Lung (tissue), 12 donors: ENCODE results near the gene GPC6. TPM values are rescaled to one million over a fixed set of nuclear protein-coding genes. Genes with fewer than 3 reads are reported as not detected.

Source experiments
- ATAC-seq: fragments of 200-7000 bp; cut with Tn5 transposase; one replicate; pipeline ENCODE4 v1.9.1; 2020; ENCODE audit warnings: moderate number of reproducible peaks; ENCODE audit not compliant: insufficient read depth, low FRiP score
- DNase-seq, 3 donors: peaks; one replicate each; pipeline ENCODE4 v3.0.0-alpha.2; 2013 to 2017
- H3K27ac ChIP-seq, 2 donors: one replicate each; pipeline ENCODE4 v1.5.1; 2013; ENCODE audit warnings: mild to moderate bottlenecking in 2 of 2, moderate library complexity in 2 of 2, control low read depth in 1 of 2, inconsistent platforms in 1 of 2, low read depth in 1 of 2, low read length in 1 of 2
- H3K27me3 ChIP-seq, 3 donors: one replicate each; pipeline ENCODE4 v1.5.1; 2013; ENCODE audit warnings: low read length in 2 of 3; ENCODE audit not compliant: control insufficient read depth in 3 of 3, insufficient read depth in 3 of 3
- H3K36me3 ChIP-seq, 4 donors: one replicate each; pipeline ENCODE4 v1.5.1; 2013; ENCODE audit warnings: low read length in 4 of 4, mild to moderate bottlenecking in 1 of 4, moderate library complexity in 1 of 4; ENCODE audit not compliant: control insufficient read depth in 4 of 4, insufficient read depth in 4 of 4
- H3K4me1 ChIP-seq, 5 donors: one replicate each; pipeline ENCODE4 v1.5.1; 2013; ENCODE audit warnings: low read length in 5 of 5, mild to moderate bottlenecking in 2 of 5, moderate library complexity in 1 of 5; ENCODE audit not compliant: control insufficient read depth in 5 of 5, insufficient read depth in 5 of 5
- H3K4me3 ChIP-seq: one replicate; pipeline ENCODE4 v1.5.1; 2013; ENCODE audit warnings: mild to moderate bottlenecking, control low read depth, moderate library complexity
- H3K9ac ChIP-seq, 2 donors: one replicate each; pipeline ENCODE4 v1.5.1; 2013; ENCODE audit warnings: low read length in 2 of 2, control low read depth in 1 of 2; ENCODE audit not compliant: insufficient read depth in 1 of 2
- H3K9me3 ChIP-seq, 4 donors: one replicate each; pipeline ENCODE4 v1.5.1; 2013; ENCODE audit warnings: low read length in 3 of 4, mild to moderate bottlenecking in 1 of 4, moderate library complexity in 1 of 4; ENCODE audit not compliant: control insufficient read depth in 4 of 4, insufficient read depth in 3 of 4
- CTCF ChIP-seq: IDR thresholded peaks from 2 replicates; pipeline ENCODE4 v1.5.1; 2012; ENCODE audit warnings: mild to moderate bottlenecking; ENCODE audit errors: control extremely low read depth, extremely low read depth
- WGBS, 2 donors: extraction: QIAGEN DNeasy Blood & Tissue Kit; methylation state at CpG; one replicate each; pipeline ENCODE4 v1.1.7; 2013; 5-methylcytosine and 5-hydroxymethylcytosine counted together
- polyA plus RNA-seq, 2 donors: library from polyadenylated mRNA; stranded (reverse); fragments of 200-250 nt; gene quantifications; one replicate each; pipeline ENCODE4 v1.2.1, GENCODE V29; 2013
- total RNA-seq, 2 donors: library from RNA; depleted of rRNA in 1 of 2; stranded (reverse); fragments of >200 nt in 1 of 2; gene quantifications; one replicate each; pipeline ENCODE4 v1.2.1, GENCODE V29; 2014 to 2021
- donor health status: control.
- donor health status: control.
- donor health status: Bipolar disorder and iron deficiency.
- donor health status: healthy.
- donor health status: DM: yes; HTN: yes; CAD: no.

GPC6 gene
- total and polyA plus RNA-seq, 4 donors = 0.45 to 31.4 (median 4.8) TPM

GRCh38 chr13:93621966-93622365 lies 395.4 kb downstream of the GPC6 start:
- no peak for DNase-seq
- no peak for TF ChIP-seq CTCF
- no peaks in the 10 kb centered on the region for H3K27me3 ChIP-seq
- no peaks in the 10 kb centered on the region for H3K36me3 ChIP-seq
- no peak overlapping the region for H3K27ac ChIP-seq
- no peak overlapping the region for H3K4me3 ChIP-seq
- no peak for ATAC-seq
- H3K4me1 ChIP-seq = no peaks in the 10 kb centered on the region
- no peak overlapping the region for H3K9ac ChIP-seq
- no peaks in the 10 kb centered on the region for H3K9me3 ChIP-seq

DNA sequence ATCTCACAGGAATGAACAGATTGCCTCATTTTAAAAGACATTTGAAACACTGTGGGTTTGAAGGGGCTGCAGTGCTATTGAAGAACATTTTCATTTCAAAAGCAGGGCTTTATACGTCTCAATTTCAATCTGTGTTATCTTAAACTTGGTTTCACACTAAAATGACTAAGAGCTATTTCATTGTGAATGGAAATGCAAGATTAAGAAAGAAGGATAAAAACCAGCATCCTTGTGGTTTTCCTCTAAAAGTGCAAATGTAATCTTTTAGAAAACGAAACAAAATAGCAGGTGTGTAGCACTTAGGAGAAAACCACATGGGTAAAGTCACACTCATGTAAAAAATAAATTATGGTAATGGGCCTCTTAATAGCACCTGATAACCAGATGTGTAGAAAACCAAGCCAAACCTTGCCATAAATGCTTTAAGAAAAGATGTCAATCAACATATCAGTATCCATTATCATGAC lies 397.7 kb downstream of the GPC6 start:
- Histone ChIP-seq H3K27ac (no peak overlapping the region), H3K9ac (no peak overlapping the region), H3K4me3 (no peak overlapping the region), H3K4me1 (no peaks in the 10 kb centered on the region), H3K36me3 (no peaks in the 10 kb centered on the region), H3K27me3 (no peaks in the 10 kb centered on the region), H3K9me3 (no peaks in the 10 kb centered on the region)
- WGBS, 2 donors = 22 to 52% methylated on average over 2 of the region's 2 CpGs
- no peak for TF ChIP-seq CTCF
- ATAC-seq (no peak), DNase-seq (no peak)

- WGBS, 2 donors = 88 to 100% methylated on average over 1 of the region's 1 CpG
- ATAC-seq (no peak), DNase-seq (peak in 1 of 3 donors; percentile 13)
- H3K9me3 ChIP-seq = no peaks in the 10 kb centered on the region
- H3K27ac ChIP-seq = no peak overlapping the region
- H3K27me3 ChIP-seq = no peaks in the 10 kb centered on the region
- TF ChIP-seq CTCF = no peak
- no peak overlapping the region for H3K4me3 ChIP-seq
- H3K9ac ChIP-seq = no peak overlapping the region
- no peaks in the 10 kb centered on the region for H3K36me3 ChIP-seq
- H3K4me1 ChIP-seq = no peaks in the 10 kb centered on the region
Measured at GRCh38 chr13:93625536-93625935, 398.9 kb downstream of the GPC6 start.

GRCh38 chr13:93628136-93628797 lies 401.7 kb downstream of the GPC6 start:
- Histone ChIP-seq H3K36me3 (no peaks in the 10 kb centered on the region), H3K4me3 (no peak overlapping the region), H3K27me3 (no peaks in the 10 kb centered on the region), H3K9ac (no peak overlapping the region), H3K4me1 (no peaks in the 10 kb centered on the region), H3K27ac (no peak overlapping the region), H3K9me3 (no peaks in the 10 kb centered on the region)
- DNase-seq (no peak), ATAC-seq (no peak)
- no peak for TF ChIP-seq CTCF
- WGBS, 2 donors = 80 to 89% methylated on average over 2 of the region's 2 CpGs
